ENCODE data around the gene MLKL. TPM values are rescaled to one million over a fixed set of nuclear protein-coding genes. Genes with fewer than 3 reads are reported as not detected.

The MLKL gene
- total and polyA plus RNA-seq, 2 of the 13 experiments (the other 11 are each of a cell fraction or from before 2014, with no cell fraction given), result 6.4 to 10.7 TPM

GRCh38 chr16:74709441-74709877, 8.8 kb upstream of the MLKL start (continued):
- TF ChIP-seq ZBTB14 (CRISPR knock-in tag; IDR thresholded peaks at IDR 0.05), result no peak
- TF ChIP-seq HOXA3 (CRISPR knock-in tag; IDR thresholded peaks at IDR 0.05), result peak; percentile 33; the same call in 1 of the 2 replicates
- TF ChIP-seq ZNF256 (CRISPR knock-in tag; conservative IDR thresholded peaks at IDR 0.05), result 0 out of 2 replicates have a peak, but pooled peaks have one; percentile 59
- TF ChIP-seq ZNF557 (CRISPR knock-in tag; IDR thresholded peaks at IDR 0.05), result no peak
- TF ChIP-seq IRX3 (CRISPR knock-in tag; IDR thresholded peaks at IDR 0.05; ENCODE audit: borderline replicate concordance, low read depth), result no peak
- no peak for TF ChIP-seq HOXA7 (CRISPR knock-in tag; IDR thresholded peaks at IDR 0.05)
- no peak for TF ChIP-seq ZBTB42 (CRISPR knock-in tag; IDR thresholded peaks at IDR 0.05)
- TF ChIP-seq SALL1 (CRISPR knock-in tag; IDR thresholded peaks at IDR 0.05), result peak; percentile 54
- TF ChIP-seq HHEX (CRISPR knock-in tag; IDR thresholded peaks at IDR 0.05), result no peak
- no peak for TF ChIP-seq ZMYM2 (CRISPR knock-in tag; IDR thresholded peaks at IDR 0.05)
- no peak for TF ChIP-seq ZNF292 (CRISPR knock-in tag; IDR thresholded peaks at IDR 0.05; ENCODE audit: borderline replicate concordance, low read depth)
- no peak for TF ChIP-seq ZNF773 (CRISPR knock-in tag; IDR thresholded peaks at IDR 0.05; ENCODE audit: borderline replicate concordance)
- TF ChIP-seq SIX1 (CRISPR knock-in tag; IDR thresholded peaks at IDR 0.05; ENCODE audit: borderline replicate concordance), result no peak
- TF ChIP-seq BORCS8-MEF2B (CRISPR knock-in tag; IDR thresholded peaks at IDR 0.05), result no peak
- TF ChIP-seq HDAC1 (CRISPR knock-in tag; IDR thresholded peaks at IDR 0.05), result no peak
- no peak for TF ChIP-seq DBP (CRISPR knock-in tag; IDR thresholded peaks at IDR 0.05; ENCODE audit: not compliant biosample characterization)
- no peak for TF ChIP-seq ZNF644 (CRISPR knock-in tag; IDR thresholded peaks at IDR 0.05; ENCODE audit: low read depth)
- TF ChIP-seq ZNF570 (CRISPR knock-in tag; IDR thresholded peaks at IDR 0.05; ENCODE audit: borderline replicate concordance), result no peak
- no peak for TF ChIP-seq ZNF383 (CRISPR knock-in tag; IDR thresholded peaks at IDR 0.05; ENCODE audit: borderline replicate concordance)
- no peak for TF ChIP-seq ZNF180 (CRISPR knock-in tag; IDR thresholded peaks at IDR 0.05; ENCODE audit: borderline replicate concordance, low read depth)
- TF ChIP-seq, protein P1, sequence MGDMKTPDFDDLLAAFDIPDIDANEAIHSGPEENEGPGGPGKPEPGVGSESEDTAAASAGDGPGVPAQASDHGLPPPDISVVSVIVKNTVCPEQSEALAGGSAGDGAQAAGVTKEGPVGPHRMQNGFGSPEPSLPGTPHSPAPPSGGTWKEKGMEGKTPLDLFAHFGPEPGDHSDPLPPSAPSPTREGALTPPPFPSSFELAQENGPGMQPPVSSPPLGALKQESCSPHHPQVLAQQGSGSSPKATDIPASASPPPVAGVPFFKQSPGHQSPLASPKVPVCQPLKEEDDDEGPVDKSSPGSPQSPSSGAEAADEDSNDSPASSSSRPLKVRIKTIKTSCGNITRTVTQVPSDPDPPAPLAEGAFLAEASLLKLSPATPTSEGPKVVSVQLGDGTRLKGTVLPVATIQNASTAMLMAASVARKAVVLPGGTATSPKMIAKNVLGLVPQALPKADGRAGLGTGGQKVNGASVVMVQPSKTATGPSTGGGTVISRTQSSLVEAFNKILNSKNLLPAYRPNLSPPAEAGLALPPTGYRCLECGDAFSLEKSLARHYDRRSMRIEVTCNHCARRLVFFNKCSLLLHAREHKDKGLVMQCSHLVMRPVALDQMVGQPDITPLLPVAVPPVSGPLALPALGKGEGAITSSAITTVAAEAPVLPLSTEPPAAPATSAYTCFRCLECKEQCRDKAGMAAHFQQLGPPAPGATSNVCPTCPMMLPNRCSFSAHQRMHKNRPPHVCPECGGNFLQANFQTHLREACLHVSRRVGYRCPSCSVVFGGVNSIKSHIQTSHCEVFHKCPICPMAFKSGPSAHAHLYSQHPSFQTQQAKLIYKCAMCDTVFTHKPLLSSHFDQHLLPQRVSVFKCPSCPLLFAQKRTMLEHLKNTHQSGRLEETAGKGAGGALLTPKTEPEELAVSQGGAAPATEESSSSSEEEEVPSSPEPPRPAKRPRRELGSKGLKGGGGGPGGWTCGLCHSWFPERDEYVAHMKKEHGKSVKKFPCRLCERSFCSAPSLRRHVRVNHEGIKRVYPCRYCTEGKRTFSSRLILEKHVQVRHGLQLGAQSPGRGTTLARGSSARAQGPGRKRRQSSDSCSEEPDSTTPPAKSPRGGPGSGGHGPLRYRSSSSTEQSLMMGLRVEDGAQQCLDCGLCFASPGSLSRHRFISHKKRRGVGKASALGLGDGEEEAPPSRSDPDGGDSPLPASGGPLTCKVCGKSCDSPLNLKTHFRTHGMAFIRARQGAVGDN (CRISPR knock-in tag; IDR thresholded peaks at IDR 0.05), result no peak
- TF ChIP-seq JUNB (CRISPR knock-in tag; IDR thresholded peaks at IDR 0.05; ENCODE audit: borderline replicate concordance), result no peak
- TF ChIP-seq SP2 (CRISPR knock-in tag; IDR thresholded peaks at IDR 0.05), result no peak
- TF ChIP-seq TFAP4 (IDR thresholded peaks at IDR 0.05; ENCODE audit: borderline replicate concordance, low read depth), result no peak
- peak; percentile 96 for TF ChIP-seq STAG1 (CRISPR knock-in tag; IDR thresholded peaks at IDR 0.05)
- TF ChIP-seq MIER2 (CRISPR knock-in tag; IDR thresholded peaks at IDR 0.05), result no peak
- no peak for TF ChIP-seq ZKSCAN8 (CRISPR knock-in tag; IDR thresholded peaks at IDR 0.05; ENCODE audit: borderline replicate concordance)

Data from HepG2 (cell line).